ENCODE results near the gene PCSK6. TPM values are rescaled to one million over a fixed set of nuclear protein-coding genes. Genes with fewer than 3 reads are reported as not detected.

The PCSK6 gene
- total RNA-seq, 1 experiment from 2014 or later, result 2.9 TPM

- TF ChIP-seq ZSCAN18 (CRISPR knock-in tag; IDR thresholded peaks at IDR 0.05), result no peak
- TF ChIP-seq CDX4 (CRISPR knock-in tag; IDR thresholded peaks at IDR 0.05; ENCODE audit: borderline replicate concordance), result no peak
- TF ChIP-seq EMX1 (CRISPR knock-in tag; IDR thresholded peaks at IDR 0.05), result no peak
- TF ChIP-seq CREB1 (CRISPR knock-in tag; IDR thresholded peaks at IDR 0.05), result no peak
- no peak for TF ChIP-seq ZNF396 (CRISPR knock-in tag; IDR thresholded peaks at IDR 0.05; ENCODE audit: borderline replicate concordance)
- no peak for TF ChIP-seq ZNF121 (CRISPR knock-in tag; IDR thresholded peaks at IDR 0.05)
Observed at GRCh38 chr15:101409621-101410020, 79.9 kb downstream of the PCSK6 start (continued).

- ATAC-seq (no peak), DNase-seq (ENCODE audit: low spot score) (no peak)
- no peak overlapping the region for H3K27ac Mint-ChIP-seq
- no peaks in the 10 kb centered on the region for H3K36me3 Mint-ChIP-seq
- peaks cover 16% of the 10 kb centered on the region for H3K4me1 Mint-ChIP-seq
- H3K9me3 Mint-ChIP-seq, result no peaks in the 10 kb centered on the region
- H3K27me3 Mint-ChIP-seq (ENCODE audit: low read depth), result no peaks in the 10 kb centered on the region
- ChIA-PET POLR2A (no interaction called here), CTCF (interaction anchor here (1.2 kb wide), 1 partner anchor 88 kb away, joined by 3 read pairs; no protein-coding TSS in a partner anchor)
- H3K4me3 Mint-ChIP-seq, result no peak overlapping the region
- TF ChIP-seq GABPB1 (CRISPR knock-in tag; IDR thresholded peaks at IDR 0.05) (no peak), NFYB (CRISPR knock-in tag; conservative IDR thresholded peaks at IDR 0.05; ENCODE audit: low read depth) (no peak), ZNF232 (CRISPR knock-in tag; IDR thresholded peaks at IDR 0.05) (no peak), NFE2L1 (CRISPR knock-in tag; IDR thresholded peaks at IDR 0.05) (no peak), ZNF416 (CRISPR knock-in tag; IDR thresholded peaks at IDR 0.05) (no peak), FOXJ3 (CRISPR knock-in tag; IDR thresholded peaks at IDR 0.05; ENCODE audit: borderline replicate concordance) (no peak), ZNF532 (CRISPR knock-in tag; IDR thresholded peaks at IDR 0.05; ENCODE audit: borderline replicate concordance) (no peak), IRF1 (CRISPR knock-in tag; IDR thresholded peaks at IDR 0.05) (no peak), ZBTB21 (CRISPR knock-in tag; IDR thresholded peaks at IDR 0.05; ENCODE audit: borderline replicate concordance) (no peak), MXD4 (CRISPR knock-in tag; IDR thresholded peaks at IDR 0.05; ENCODE audit: borderline replicate concordance) (no peak), RORB (CRISPR knock-in tag; IDR thresholded peaks at IDR 0.05) (no peak), NR1H2 (CRISPR knock-in tag; IDR thresholded peaks at IDR 0.05) (no peak), ZNF317 (CRISPR knock-in tag; IDR thresholded peaks at IDR 0.05; ENCODE audit: borderline replicate concordance, low read depth) (no peak), ZNF671 (CRISPR knock-in tag; IDR thresholded peaks at IDR 0.05) (no peak), EMX1 (CRISPR knock-in tag; IDR thresholded peaks at IDR 0.05) (no peak), NR3C1 (CRISPR knock-in tag; conservative IDR thresholded peaks at IDR 0.05; ENCODE audit: low read depth) (no peak)
- TF ChIP-seq, protein P1, sequence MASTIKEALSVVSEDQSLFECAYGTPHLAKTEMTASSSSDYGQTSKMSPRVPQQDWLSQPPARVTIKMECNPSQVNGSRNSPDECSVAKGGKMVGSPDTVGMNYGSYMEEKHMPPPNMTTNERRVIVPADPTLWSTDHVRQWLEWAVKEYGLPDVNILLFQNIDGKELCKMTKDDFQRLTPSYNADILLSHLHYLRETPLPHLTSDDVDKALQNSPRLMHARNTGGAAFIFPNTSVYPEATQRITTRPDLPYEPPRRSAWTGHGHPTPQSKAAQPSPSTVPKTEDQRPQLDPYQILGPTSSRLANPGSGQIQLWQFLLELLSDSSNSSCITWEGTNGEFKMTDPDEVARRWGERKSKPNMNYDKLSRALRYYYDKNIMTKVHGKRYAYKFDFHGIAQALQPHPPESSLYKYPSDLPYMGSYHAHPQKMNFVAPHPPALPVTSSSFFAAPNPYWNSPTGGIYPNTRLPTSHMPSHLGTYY (CRISPR knock-in tag; IDR thresholded peaks at IDR 0.05), result no peak
- TF ChIP-seq, protein P2, sequence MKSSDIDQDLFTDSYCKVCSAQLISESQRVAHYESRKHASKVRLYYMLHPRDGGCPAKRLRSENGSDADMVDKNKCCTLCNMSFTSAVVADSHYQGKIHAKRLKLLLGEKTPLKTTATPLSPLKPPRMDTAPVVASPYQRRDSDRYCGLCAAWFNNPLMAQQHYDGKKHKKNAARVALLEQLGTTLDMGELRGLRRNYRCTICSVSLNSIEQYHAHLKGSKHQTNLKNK (CRISPR knock-in tag; IDR thresholded peaks at IDR 0.05), result no peak
- TF ChIP-seq, protein P3, sequence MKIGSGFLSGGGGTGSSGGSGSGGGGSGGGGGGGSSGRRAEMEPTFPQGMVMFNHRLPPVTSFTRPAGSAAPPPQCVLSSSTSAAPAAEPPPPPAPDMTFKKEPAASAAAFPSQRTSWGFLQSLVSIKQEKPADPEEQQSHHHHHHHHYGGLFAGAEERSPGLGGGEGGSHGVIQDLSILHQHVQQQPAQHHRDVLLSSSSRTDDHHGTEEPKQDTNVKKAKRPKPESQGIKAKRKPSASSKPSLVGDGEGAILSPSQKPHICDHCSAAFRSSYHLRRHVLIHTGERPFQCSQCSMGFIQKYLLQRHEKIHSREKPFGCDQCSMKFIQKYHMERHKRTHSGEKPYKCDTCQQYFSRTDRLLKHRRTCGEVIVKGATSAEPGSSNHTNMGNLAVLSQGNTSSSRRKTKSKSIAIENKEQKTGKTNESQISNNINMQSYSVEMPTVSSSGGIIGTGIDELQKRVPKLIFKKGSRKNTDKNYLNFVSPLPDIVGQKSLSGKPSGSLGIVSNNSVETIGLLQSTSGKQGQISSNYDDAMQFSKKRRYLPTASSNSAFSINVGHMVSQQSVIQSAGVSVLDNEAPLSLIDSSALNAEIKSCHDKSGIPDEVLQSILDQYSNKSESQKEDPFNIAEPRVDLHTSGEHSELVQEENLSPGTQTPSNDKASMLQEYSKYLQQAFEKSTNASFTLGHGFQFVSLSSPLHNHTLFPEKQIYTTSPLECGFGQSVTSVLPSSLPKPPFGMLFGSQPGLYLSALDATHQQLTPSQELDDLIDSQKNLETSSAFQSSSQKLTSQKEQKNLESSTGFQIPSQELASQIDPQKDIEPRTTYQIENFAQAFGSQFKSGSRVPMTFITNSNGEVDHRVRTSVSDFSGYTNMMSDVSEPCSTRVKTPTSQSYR (CRISPR knock-in tag; IDR thresholded peaks at IDR 0.05), result no peak
Observed at GRCh38 chr15:101407966-101408775, 81.3 kb downstream of the PCSK6 start.
